H9 (cell line): Measurements from ENCODE around the gene DPP6. TPM values are rescaled to one million over a fixed set of nuclear protein-coding genes. Genes with fewer than 3 reads are reported as not detected.
"Not testable (repeated sequence)": the region's sequence is repeated elsewhere in the genome, so short reads cannot be mapped to it uniquely, and the experiment has no call there.

Experiments
- DNase-seq: peaks from one replicate; pipeline ENCODE4 v3.0.0-alpha.2; 2017
- H2AFZ ChIP-seq: one replicate; pipeline ENCODE4 v1.6.1; 2013; ENCODE audit warnings: mild to moderate bottlenecking, low read length, control low read depth, moderate library complexity
- H2AK5ac ChIP-seq: 2 replicates; pipeline ENCODE4 v1.6.1; 2013; ENCODE audit warnings: low read length, control low read depth, mixed read lengths; ENCODE audit not compliant: insufficient read length
- H2BK120ac ChIP-seq: one replicate; pipeline ENCODE4 v1.6.1; 2013; ENCODE audit warnings: low read depth, mild to moderate bottlenecking, low read length, control low read depth, inconsistent platforms; ENCODE audit not compliant: poor library complexity, severe bottlenecking
- H2BK12ac ChIP-seq: 2 replicates; pipeline ENCODE4 v1.6.1; 2013; ENCODE audit warnings: low read length, control low read depth, mixed read lengths, low read depth; ENCODE audit not compliant: insufficient read length
- H2BK15ac ChIP-seq: 2 replicates; pipeline ENCODE4 v1.6.1; 2013; ENCODE audit warnings: low read depth, low read length, control low read depth
- H2BK20ac ChIP-seq: one replicate; pipeline ENCODE4 v1.6.1; 2013; ENCODE audit warnings: low read depth, mild to moderate bottlenecking, low read length, control low read depth, inconsistent platforms; ENCODE audit not compliant: poor library complexity, severe bottlenecking
- H2BK5ac ChIP-seq: 2 replicates; pipeline ENCODE4 v1.6.1; 2013; ENCODE audit warnings: low read length, control low read depth, mixed read lengths; ENCODE audit not compliant: insufficient read length
- H3K14ac ChIP-seq: 2 replicates; pipeline ENCODE4 v1.6.1; 2013; ENCODE audit warnings: low read length, control low read depth; ENCODE audit not compliant: insufficient read depth
- H3K18ac ChIP-seq: 2 replicates; pipeline ENCODE4 v1.6.1; 2013; ENCODE audit warnings: low read depth, mild to moderate bottlenecking, mixed read lengths, low read length, control low read depth; ENCODE audit not compliant: insufficient read length
- H3K23ac ChIP-seq: 2 replicates; pipeline ENCODE4 v1.6.1; 2013; ENCODE audit warnings: low read length, control low read depth, mixed read lengths, low read depth; ENCODE audit not compliant: insufficient read length
- H3K23me2 ChIP-seq: 2 replicates; pipeline ENCODE4 v1.6.1; 2013; ENCODE audit warnings: low read depth, mild to moderate bottlenecking, mixed read lengths, low read length, control low read depth; ENCODE audit not compliant: insufficient read length, poor library complexity, severe bottlenecking
- H3K27ac ChIP-seq: 2 replicates; pipeline ENCODE4 v1.5.1; 2013; ENCODE audit warnings: low read length, control low read depth, mixed read lengths, low read depth; ENCODE audit not compliant: insufficient read length
- H3K27me3 ChIP-seq: 2 replicates; pipeline ENCODE4 v1.6.1; 2013; ENCODE audit warnings: low read length, control low read depth, inconsistent platforms; ENCODE audit not compliant: insufficient read depth
- H3K4ac ChIP-seq: 2 replicates; pipeline ENCODE4 v1.6.1; 2013; ENCODE audit warnings: low read depth, mild to moderate bottlenecking, control low read depth, inconsistent platforms, low read length, moderate library complexity
- H3K4me1 ChIP-seq: 2 replicates; pipeline ENCODE4 v1.6.1; 2013; ENCODE audit warnings: low read length, control low read depth, inconsistent platforms; ENCODE audit not compliant: insufficient read depth
- H3K4me2 ChIP-seq: 2 replicates; pipeline ENCODE4 v1.6.1; 2013; ENCODE audit warnings: low read length, control low read depth, mixed read lengths; ENCODE audit not compliant: insufficient read length, insufficient read depth
- H3K56ac ChIP-seq: 2 replicates; pipeline ENCODE4 v1.6.1; 2013; ENCODE audit warnings: low read depth, mild to moderate bottlenecking, mixed read lengths, low read length, control low read depth; ENCODE audit not compliant: insufficient read length
- H3K79me1 ChIP-seq: 2 replicates; pipeline ENCODE4 v1.6.1; 2013; ENCODE audit warnings: low read depth, mild to moderate bottlenecking, moderate library complexity, low read length, control low read depth, inconsistent platforms; ENCODE audit not compliant: insufficient read depth, poor library complexity, severe bottlenecking
- H3K79me2 ChIP-seq: 2 replicates; pipeline ENCODE4 v1.6.1; 2013; ENCODE audit warnings: low read length, control low read depth, inconsistent platforms; ENCODE audit not compliant: insufficient read depth
- H3K9ac ChIP-seq: 2 replicates; pipeline ENCODE4 v1.6.1; 2013; ENCODE audit warnings: low read length, control low read depth, mixed read lengths; ENCODE audit not compliant: insufficient read length; ENCODE audit errors: extremely low read depth
- H3K9me3 ChIP-seq: one replicate; pipeline ENCODE4 v1.6.1; 2013; ENCODE audit warnings: low read depth, low read length, inconsistent platforms; ENCODE audit not compliant: control insufficient read depth
- H3T11ph ChIP-seq: one replicate; pipeline ENCODE4 v1.6.1; 2013; ENCODE audit warnings: mild to moderate bottlenecking, low read length, control low read depth, inconsistent platforms
- H4K20me1 ChIP-seq: one replicate; pipeline ENCODE4 v1.6.1; 2013; ENCODE audit not compliant: control insufficient read depth, insufficient read length, insufficient read depth
- H4K5ac ChIP-seq: 2 replicates; pipeline ENCODE4 v1.6.1; 2013; ENCODE audit warnings: low read depth, mild to moderate bottlenecking, mixed read lengths, low read length, control low read depth; ENCODE audit not compliant: insufficient read length
- H4K8ac ChIP-seq: replicated peaks from 2 replicates; pipeline ENCODE4 v1.6.1; 2013; ENCODE audit warnings: low read length, control low read depth, mixed read lengths, low read depth; ENCODE audit not compliant: insufficient read length
- H4K91ac ChIP-seq: 2 replicates; pipeline ENCODE4 v1.6.1; 2013; ENCODE audit warnings: low read depth, mild to moderate bottlenecking, moderate library complexity, mixed read lengths, low read length, control low read depth; ENCODE audit not compliant: insufficient read length
- H3K27ac Mint-ChIP-seq, 3 experiments: 2 replicates in 2 of 3; 3 replicates in 1 of 3; pipeline ENCODE4 v1.8.0; 2020 to 2021; ENCODE audit warnings: mixed read lengths in 3 of 3, mild to moderate bottlenecking in 1 of 3, moderate library complexity in 1 of 3
- H3K27me3 Mint-ChIP-seq: 2 replicates; pipeline ENCODE4 v1.8.0; 2021; ENCODE audit warnings: low read depth, mild to moderate bottlenecking, moderate library complexity, mixed read lengths
- H3K36me3 Mint-ChIP-seq, 3 experiments: 2 replicates in 2 of 3; 3 replicates in 1 of 3; pipeline ENCODE4 v1.8.0; 2020 to 2021; ENCODE audit warnings: low read depth in 3 of 3, mixed read lengths in 3 of 3; ENCODE audit not compliant: insufficient read depth in 1 of 3
- H3K4me1 Mint-ChIP-seq, 2 experiments: 2 replicates each; pipeline ENCODE4 v1.8.0; 2020; ENCODE audit warnings: mixed read lengths in 2 of 2
- H3K4me3 Mint-ChIP-seq, 2 experiments: 2 replicates in 1 of 2; 3 replicates in 1 of 2; pipeline ENCODE4 v1.8.0; 2020 to 2021; ENCODE audit warnings: mild to moderate bottlenecking in 2 of 2, mixed read lengths in 2 of 2, moderate library complexity in 1 of 2
- H3K9me3 Mint-ChIP-seq, 2 experiments: 2 replicates in 1 of 2; 3 replicates in 1 of 2; pipeline ENCODE4 v1.8.0; 2020; ENCODE audit warnings: mild to moderate bottlenecking in 2 of 2, mixed read lengths in 2 of 2, moderate library complexity in 1 of 2
- WGBS: extraction: QIAGEN DNeasy Blood & Tissue Kit; methylation state at CpG from one replicate; pipeline ENCODE4 v1.1.7; 2013; ENCODE audit warnings: missing lambda C conversion rate, low lambda C conversion rate, mixed read lengths; ENCODE audit not compliant: insufficient read length; ENCODE audit errors: extremely low coverage; 5-methylcytosine and 5-hydroxymethylcytosine counted together
- total RNA-seq: library from RNA; stranded (reverse); gene quantifications from 2 replicates; pipeline ENCODE4 v1.2.1, GENCODE V29; 2021

DPP6 gene
- total RNA-seq, 1 experiment from 2014 or later: 4.5 TPM

DNA sequence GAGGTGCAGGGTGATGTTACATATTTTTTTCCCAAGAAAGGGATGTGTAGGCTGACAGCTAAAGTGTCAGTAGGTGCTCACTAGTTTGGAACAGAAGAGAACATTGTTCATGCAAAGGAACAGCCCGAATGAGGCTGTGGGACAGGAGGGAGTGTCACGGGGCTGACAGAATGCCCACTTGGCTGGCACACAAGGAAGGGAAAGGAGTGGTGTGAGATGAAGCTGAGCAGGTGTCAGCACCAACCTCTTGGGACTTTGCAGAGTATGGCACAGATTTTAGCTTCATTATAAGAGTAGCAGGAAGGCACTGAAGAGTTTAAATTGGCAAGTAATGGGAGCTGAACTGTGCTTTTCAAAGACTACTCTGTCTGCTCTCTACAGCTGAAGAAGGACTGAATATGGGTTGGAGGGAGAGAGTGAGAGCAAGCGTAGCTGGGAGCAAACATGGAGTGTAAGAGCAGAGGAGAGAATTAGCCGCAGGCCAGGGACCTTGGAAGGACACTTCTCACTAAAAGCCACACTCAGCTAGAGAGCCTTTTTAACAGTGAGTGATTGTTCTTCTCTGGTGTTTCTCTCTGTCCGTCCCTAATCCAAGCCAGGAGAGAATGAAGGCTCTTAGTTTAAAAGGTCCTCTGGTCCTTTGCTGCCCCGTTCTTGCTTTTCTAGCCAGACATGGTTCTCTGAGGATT lies 35.0 kb downstream of the DPP6 start:
- H4K5ac ChIP-seq, H2BK20ac ChIP-seq, H3K27ac Mint-ChIP-seq, H3K14ac ChIP-seq, H3K23me2 ChIP-seq, H3K79me2 ChIP-seq, H4K8ac ChIP-seq, H3K56ac ChIP-seq, H4K91ac ChIP-seq, H3K4me1 Mint-ChIP-seq, H2BK5ac ChIP-seq, H3K4ac ChIP-seq, H3K27me3 ChIP-seq, H2BK15ac ChIP-seq, H2AK5ac ChIP-seq, H3K79me1 ChIP-seq, H3K4me3 Mint-ChIP-seq, H3K27ac ChIP-seq, H4K20me1 ChIP-seq, H3K4me1 ChIP-seq, H2BK120ac ChIP-seq, DNase-seq, H3K23ac ChIP-seq, H3T11ph ChIP-seq, H3K9me3 ChIP-seq, H3K4me2 ChIP-seq, H3K9me3 Mint-ChIP-seq, H3K36me3 Mint-ChIP-seq, H2AFZ ChIP-seq, H3K9ac ChIP-seq, H2BK12ac ChIP-seq, H3K18ac ChIP-seq: not testable (repeated sequence)
- H3K27me3 Mint-ChIP-seq: peaks cover 16% of the 10 kb centered on the region
- no CpG with 5 or more reads among the region's 6 CpGs for WGBS

DNA sequence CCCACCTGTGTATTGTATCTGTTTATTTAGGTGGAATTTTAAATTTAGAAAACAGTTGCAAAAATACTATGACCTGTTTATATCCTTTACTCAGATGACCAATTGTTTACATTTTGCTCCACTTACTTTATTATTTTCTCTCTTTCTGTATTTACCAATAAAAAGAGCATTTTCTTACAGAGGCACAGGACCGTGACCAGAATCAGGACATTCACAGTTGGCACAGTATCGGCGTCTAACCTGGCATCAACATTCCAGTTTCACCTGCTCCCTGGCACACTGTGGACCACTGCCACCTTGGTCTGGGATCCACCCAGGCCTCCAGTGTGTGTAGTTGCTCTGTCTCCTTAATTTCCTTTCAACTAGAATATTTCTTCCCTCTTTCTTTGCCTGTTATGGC lies 39.9 kb downstream of the DPP6 start:
- H2AK5ac ChIP-seq, H2BK15ac ChIP-seq, H2BK20ac ChIP-seq, H2BK120ac ChIP-seq, H2BK12ac ChIP-seq, DNase-seq, H3K9me3 Mint-ChIP-seq, H4K5ac ChIP-seq, H3K27ac ChIP-seq, H3K9me3 ChIP-seq, H3K36me3 Mint-ChIP-seq, H4K20me1 ChIP-seq, H2BK5ac ChIP-seq, H3K4me3 Mint-ChIP-seq, H3K79me2 ChIP-seq, H3K18ac ChIP-seq, H3K9ac ChIP-seq, H3K79me1 ChIP-seq, H3K14ac ChIP-seq, H3K23me2 ChIP-seq, H3K4ac ChIP-seq, H4K91ac ChIP-seq, H3K4me1 ChIP-seq, H2AFZ ChIP-seq, H3K4me1 Mint-ChIP-seq, H3T11ph ChIP-seq, H3K4me2 ChIP-seq, H4K8ac ChIP-seq, H3K23ac ChIP-seq, H3K27ac Mint-ChIP-seq, H3K27me3 ChIP-seq, H3K56ac ChIP-seq: not testable (repeated sequence)
- no CpG with 5 or more reads among the region's 3 CpGs for WGBS
- peaks cover 16% of the 10 kb centered on the region for H3K27me3 Mint-ChIP-seq
